GM12874 (cell line): ENCODE measurements around the gene C2orf49.
A peak's percentile ranks its signal among the peaks of the same experiment; 100 is the strongest.

Experiments used
- TF ChIP-seq, protein P1 (sequence below): IDR thresholded peaks from 2 replicates; pipeline ENCODE4 v1.5.1; 2011; ENCODE audit warnings: low read depth, mild to moderate bottlenecking, control low read depth, low read length, moderate library complexity; ENCODE audit not compliant: insufficient read depth

Gene C2orf49

DNA sequence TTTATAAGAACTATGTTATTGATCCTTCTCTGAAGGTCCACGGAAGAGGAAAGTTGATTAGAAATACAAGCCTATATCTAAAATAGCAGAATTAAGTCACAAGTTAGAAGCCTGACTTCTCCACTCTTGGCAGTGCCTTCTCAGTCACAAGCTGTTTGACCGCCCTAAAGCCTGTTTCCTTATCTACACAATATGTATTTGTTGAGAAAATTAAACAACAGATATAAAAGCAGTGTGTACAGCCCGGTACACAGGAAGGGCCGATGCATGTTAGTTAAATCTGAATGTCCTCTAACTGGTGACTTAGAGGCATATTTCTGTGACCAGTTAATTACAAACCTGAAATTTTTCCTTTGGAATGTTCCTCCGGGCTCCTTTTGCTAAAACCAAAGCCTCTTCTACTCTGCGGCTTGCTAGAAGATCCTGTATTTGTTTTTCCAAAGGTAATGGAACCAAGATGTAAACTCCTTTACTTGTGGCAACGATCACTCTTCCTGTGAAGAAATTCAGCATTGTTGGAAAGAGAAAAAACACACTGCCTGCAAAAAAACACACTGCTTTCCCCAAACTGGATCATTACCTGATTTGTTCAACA lies 41.2 kb upstream of the C2orf49 start:
- TF ChIP-seq, protein P1, sequence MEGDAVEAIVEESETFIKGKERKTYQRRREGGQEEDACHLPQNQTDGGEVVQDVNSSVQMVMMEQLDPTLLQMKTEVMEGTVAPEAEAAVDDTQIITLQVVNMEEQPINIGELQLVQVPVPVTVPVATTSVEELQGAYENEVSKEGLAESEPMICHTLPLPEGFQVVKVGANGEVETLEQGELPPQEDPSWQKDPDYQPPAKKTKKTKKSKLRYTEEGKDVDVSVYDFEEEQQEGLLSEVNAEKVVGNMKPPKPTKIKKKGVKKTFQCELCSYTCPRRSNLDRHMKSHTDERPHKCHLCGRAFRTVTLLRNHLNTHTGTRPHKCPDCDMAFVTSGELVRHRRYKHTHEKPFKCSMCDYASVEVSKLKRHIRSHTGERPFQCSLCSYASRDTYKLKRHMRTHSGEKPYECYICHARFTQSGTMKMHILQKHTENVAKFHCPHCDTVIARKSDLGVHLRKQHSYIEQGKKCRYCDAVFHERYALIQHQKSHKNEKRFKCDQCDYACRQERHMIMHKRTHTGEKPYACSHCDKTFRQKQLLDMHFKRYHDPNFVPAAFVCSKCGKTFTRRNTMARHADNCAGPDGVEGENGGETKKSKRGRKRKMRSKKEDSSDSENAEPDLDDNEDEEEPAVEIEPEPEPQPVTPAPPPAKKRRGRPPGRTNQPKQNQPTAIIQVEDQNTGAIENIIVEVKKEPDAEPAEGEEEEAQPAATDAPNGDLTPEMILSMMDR: no peak

DNA sequence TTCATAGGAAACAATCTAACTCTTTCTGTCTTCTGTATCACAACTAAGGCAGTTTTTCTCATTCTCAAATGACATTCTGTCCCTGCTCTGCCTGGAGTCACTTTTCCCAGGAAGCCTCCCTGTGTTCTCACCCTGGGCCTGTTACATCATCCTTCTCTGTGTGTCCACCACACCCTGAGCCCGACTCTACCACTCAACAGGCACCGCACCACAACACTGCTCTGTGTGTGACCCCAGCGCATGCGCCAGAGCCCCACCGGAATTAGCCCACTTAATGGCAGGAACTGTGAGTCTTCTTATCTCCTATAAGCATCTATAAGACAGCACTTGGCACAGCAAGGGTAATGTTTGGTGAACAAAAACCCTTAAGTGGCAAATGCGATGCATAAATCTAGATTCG lies 40.1 kb upstream of the C2orf49 start:
- TF ChIP-seq, protein P1: no peak

DNA sequence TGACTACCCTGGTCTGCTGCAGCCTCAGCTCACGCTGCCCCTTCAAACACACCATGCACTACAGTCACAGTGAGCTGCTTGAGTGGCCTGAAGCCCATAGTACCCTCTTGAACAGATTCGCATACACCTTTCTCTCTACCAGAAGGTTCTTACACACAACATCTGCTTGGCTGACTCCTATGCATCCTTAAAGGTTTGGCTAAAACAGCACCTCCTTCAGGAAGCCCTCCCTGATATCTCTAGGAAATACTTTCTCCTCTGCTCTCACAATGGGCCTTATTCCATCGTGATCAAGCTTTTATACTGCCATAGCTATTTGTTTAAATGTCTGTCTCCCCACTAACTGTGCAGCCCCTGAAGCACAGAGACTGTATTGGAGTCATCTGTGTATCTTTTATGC lies 39.3 kb upstream of the C2orf49 start:
- TF ChIP-seq, protein P1: no peak

DNA sequence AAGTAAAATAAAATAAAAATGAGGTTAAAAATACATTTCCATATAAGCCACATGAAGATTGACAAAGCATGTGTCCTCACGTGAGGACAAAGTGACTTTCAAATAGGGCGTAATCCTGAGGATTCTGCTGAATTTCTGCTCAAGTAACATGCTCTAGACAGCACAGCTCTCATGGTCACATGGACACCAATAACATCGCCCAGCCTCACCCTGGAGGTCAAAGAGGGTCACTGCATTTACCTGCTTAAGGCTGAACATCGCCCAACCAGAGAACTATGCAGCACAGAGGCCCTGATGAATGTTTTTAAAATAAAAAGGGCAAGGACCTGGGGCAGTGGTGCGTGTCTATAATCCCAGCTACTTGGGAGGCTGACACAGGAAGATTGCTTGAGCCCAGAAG lies 38.0 kb upstream of the C2orf49 start:
- TF ChIP-seq, protein P1: 0 out of 2 replicates have a peak, but pooled peaks have one; percentile 14

DNA sequence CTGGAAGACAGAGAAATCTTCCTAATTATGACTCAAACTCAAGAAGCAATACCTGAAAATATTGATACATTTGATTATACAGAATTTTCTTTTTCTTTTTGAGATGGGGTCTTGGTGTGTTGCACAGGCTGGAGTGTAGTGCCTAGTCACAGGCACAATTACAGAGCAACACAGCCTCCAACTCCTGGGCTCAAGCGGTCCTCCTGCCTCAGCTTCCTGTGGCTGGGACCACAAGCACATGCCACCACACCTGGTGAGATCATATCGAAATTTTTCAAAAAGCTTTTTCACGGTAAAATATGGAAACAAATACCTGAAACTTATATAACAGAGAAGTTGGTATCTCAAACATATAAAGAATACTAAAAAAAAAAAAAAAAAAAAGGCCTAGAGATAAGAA lies 35.7 kb upstream of the C2orf49 start:
- TF ChIP-seq, protein P1: no peak

DNA sequence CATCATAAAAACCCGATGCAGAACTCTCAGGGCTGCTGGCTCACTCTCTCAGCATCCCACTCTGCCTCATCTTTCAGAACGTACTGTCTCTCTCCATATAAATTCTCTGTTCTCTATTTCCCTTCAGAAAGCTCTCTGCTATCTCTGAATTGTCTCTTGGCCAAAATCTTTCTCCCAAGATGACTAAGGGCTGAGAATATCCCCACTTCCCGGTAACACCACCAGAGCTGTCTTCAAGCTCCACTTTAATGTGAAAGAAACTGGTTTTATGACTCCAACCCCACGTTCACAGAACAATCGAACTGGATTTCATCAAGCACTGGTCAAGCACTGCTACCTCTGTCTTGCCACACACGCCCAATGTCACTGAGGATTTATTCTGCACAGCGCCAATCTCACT lies 30.2 kb upstream of the C2orf49 start:
- TF ChIP-seq, protein P1: no peak

DNA sequence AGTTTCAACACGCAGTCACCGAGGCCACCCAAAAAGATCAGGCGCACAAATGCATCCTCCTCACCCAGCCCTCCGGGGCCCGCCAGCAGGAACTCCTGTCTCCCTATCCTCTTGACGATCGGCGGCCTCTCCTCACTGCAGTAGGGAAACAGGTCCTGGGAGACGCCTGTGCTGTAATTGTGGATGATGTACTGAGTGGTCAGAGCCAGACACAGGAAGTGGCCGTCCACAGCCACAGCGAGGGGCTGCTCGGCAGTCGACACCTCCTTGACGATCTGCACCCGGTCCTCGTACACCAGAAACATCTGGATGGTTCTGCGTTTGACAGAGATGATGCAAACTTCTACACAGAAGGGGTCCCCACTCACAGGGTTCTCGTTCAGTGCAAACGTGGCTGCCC lies 29.8 kb upstream of the C2orf49 start:
- TF ChIP-seq, protein P1: no peak

DNA sequence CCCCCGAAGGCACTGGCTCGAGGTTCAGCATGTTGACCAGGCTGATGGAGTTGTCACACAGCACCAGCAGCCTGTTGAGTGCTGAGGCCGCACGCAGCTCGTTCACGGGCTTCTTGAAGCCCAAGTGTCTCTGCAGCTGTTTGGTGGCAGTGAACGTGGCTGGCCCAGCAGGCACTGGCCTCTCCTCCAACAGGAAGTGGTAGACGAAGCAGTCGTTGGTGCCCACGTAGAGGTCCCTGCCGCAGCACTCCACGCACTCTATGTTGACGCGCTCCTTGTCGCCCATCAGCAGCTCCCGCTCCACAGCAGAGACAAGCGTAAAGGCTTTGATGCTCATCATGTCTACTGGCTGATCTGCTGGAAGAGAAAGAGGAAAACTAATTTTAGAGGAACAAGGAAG lies 29.4 kb upstream of the C2orf49 start:
- TF ChIP-seq, protein P1: no peak
